GM21723 (cell line): ENCODE data around the gene FHAD1.
"Not testable (repeated sequence)": the region's sequence is repeated elsewhere in the genome, so short reads cannot be mapped to it uniquely, and the experiment has no call there.

ENCODE experiments used
- ATAC-seq: cut with Tn5 transposase; IDR thresholded peaks from one replicate; pipeline ENCODE4 v1.9.1; 2021; ENCODE audit warnings: mild to moderate bottlenecking, moderate library complexity; ENCODE audit not compliant: unreplicated experiment

FHAD1 gene

GRCh38 chr1:15412175-15412800, 165.3 kb downstream of the FHAD1 start:
- no peak for ATAC-seq

DNA sequence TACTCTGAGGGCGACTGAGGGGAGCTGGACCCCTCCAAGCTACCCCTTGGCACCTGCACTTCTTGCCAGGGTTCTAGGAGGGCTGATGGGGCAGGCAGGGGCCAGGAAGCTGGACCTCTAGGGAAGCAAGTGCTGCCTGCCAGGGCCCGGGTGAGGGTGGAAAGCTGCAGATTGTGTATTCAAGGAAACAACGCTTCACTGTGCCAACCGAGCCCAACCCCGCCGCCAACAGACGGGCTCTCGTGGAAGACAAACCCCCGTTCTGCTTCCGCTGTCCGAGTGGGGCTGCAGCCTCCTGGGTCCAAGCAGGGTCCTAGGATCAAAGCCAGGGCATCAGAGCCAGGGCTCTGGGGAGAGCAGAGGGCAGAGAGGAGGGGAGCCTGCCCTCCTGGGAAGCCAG, 165.8 kb downstream of the FHAD1 start:
- ATAC-seq: no peak

GRCh38 chr1:15413563-15414444, 166.8 kb downstream of the FHAD1 start:
- no peak for ATAC-seq

DNA sequence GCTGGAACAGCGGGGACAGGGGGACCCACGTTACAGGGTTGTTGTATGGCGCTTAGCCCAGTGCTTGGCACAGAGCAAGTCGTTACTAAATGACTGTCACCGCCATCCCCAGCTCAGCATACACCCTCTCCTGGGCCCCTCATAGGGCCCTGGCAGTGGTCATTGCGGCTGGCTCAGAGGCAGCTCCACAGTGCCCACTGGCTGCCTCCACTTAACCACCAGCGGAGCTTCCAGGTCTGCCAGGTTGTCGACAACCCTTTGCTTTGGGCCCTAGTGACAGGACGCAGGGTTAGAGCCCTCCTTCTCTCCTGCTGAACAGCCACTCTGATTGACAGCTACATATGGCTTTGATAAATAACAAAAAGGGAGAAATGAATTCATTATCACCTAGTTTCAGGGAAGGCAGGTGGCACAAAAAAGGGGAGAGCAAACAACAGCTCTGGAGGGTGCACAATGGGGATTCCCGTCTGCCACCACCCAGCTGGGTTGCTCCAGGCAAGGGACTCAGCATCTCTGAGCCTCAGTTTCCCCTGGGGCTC, 167.5 kb downstream of the FHAD1 start:
- ATAC-seq: no peak

GRCh38 chr1:15417059-15417934, 170.3 kb downstream of the FHAD1 start:
- peak; percentile 45 for ATAC-seq

- ATAC-seq: no peak
These were observed 171.9 kb downstream of the FHAD1 start for GRCh38 chr1:15418806-15419515.

GRCh38 chr1:15420853-15421465, 173.9 kb downstream of the FHAD1 start:
- ATAC-seq: no peak

- no peak for ATAC-seq
These were observed 175.8 kb downstream of the FHAD1 start for GRCh38 chr1:15422871-15423270.

DNA sequence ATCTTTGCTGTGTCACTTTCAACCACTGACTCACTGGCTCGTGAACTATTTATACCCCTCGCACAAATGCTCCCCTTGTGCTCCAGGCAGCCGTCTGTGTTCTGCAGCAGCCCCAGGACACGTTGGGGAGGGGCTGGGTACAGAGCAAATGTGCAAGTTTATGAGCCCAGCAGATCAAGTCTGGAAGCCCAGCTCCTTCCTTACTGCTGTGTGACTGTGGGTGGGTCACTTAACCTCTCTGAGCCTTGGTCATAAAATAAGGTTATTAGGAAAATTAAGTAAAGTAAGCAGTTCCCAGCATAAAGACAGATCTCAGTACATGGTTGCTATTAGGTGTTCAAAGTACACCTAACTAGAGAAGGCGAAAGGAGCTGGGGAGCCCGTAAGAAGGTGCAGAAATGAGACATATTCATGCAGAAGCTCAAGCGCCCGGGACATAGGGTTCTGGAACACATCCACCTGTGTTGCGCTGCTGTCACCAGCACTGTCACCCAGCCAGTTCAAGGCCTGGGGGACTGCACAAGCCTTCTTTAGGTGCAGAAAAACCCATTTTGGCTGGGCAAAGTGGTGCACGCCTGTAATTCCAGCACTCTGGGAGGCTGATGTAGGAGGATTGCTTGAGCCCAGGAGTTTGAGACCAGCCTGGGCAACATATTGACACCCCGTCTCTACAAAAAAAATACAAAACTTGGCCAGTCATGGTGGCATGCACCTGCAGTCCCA, 176.5 kb downstream of the FHAD1 start:
- ATAC-seq: no peak

DNA sequence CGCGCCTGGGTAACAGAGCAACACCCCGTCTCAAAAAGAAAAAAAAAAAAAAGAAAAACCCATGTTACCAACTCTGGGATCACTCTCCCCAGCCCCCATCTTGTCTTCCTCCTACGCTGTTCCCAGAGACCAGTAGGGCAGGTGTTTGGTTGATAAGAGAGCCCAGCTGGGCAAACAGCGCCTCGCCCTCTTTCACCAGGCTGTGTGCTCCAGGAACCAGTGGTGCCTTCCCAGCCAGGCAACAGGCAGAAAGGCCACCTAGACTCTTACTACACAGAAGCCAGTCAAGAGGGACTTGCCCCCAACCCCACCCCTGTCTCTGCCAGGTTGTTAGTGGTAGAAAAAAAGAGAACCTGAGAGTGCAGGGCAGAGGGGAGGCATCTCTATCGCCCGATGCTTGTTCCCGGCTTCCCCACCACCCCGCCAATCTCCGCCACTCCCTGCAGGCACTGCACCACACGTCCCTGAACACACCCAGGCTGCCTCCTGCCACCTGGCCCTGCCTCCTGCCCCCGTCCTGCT, 177.2 kb downstream of the FHAD1 start:
- ATAC-seq: no peak

DNA sequence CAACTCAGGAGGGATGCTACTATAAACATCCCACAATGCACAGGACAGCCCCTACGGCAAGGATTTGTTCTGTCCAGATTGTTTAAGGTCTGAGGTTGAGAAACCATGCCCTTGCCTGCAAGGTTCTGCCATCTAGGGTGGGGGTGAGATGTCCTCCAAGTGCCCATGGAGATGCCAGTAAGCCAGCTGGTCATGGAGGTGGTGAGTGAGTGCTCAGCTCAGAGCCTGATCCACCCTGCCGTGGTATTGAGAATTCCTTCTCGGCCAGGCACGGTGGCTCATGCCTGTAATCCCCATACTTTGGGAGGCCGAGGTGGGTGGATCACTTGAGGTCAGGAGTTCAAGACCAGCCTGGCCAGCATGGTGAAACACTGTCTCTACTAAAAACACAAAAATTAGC, 178.0 kb downstream of the FHAD1 start:
- ATAC-seq: no peak

- no peak for ATAC-seq
These were observed 178.5 kb downstream of the FHAD1 start for GRCh38 chr1:15425521-15425920.

DNA sequence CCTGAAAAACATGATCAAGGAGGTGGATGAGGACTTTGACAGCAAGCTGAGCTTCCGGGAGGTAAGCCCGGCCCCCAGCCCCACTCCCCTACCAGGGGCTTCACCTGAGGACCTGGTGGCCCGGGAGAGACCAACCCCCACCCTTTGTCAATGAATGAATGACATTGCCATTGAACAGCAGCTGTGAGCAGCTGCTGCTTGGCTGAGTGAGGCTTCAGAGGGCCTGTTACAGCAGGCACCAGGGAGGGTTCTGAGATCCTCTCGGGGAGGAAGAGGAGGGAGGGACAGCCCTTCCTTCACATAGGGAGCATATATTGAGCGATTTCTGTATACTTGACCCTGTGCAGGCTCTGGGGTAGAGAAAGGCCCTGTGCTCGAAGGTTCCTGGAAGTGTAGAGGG, 178.9 kb downstream of the FHAD1 start:
- ATAC-seq: no peak

GRCh38 chr1:15426492-15427279, 179.7 kb downstream of the FHAD1 start:
- ATAC-seq: no peak

- no peak for ATAC-seq
These were observed 180.2 kb downstream of the FHAD1 start for GRCh38 chr1:15427280-15427666.

DNA sequence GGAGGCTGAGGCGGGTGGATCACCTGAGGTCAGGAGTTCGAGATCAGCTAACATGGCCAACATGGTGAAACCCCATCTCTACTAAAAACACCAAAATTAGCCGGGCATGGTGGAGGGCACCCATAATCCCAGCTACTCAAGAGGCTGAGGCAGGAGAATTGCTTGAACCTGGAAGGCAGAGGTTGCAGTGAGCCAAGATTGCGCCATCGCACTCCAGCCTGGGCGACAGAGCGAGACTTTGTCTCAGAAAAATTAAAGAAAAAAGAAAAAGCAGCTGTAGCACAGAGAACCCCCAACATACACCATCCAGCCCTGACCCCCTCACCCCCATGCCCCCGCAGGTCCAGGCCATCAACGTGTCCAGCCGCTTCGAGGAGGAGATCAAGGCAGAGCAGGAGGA, 181.2 kb downstream of the FHAD1 start:
- not testable (repeated sequence) for ATAC-seq

GRCh38 chr1:15428815-15429435, 181.9 kb downstream of the FHAD1 start:
- no peak for ATAC-seq

DNA sequence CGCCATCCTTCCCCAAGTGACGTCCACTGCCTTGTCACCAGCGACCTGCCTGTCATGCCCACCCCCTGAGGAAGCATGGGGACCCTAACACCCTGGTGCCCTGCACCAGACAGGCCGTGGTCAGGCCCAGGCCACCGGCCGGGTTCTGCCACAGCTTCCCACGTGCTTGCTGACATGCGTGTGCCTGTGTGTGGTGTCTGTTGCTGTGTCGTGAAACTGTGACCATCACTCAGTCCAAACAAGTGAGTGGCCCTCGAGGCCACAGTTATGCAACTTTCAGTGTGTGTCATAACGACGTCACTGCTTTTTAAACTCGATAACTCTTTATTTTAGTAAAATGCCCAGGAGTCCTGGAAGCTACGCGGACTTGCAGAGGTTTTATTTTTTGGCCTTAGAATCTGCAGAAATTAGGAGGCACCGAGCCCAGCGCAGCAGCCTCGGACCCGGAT, 182.7 kb downstream of the FHAD1 start:
- ATAC-seq: no peak
